Heart left ventricle (tissue), 16 donors: ENCODE results near the gene MLIP. TPM values are rescaled to one million over a fixed set of nuclear protein-coding genes. Genes with fewer than 3 reads are reported as not detected.

Experiments used
- ATAC-seq, 4 donors: fragments of 200-7000 bp; cut with Tn5 transposase; one replicate each; pipeline ENCODE4 v1.9.1; 2020 to 2022; ENCODE audit warnings: moderate library complexity in 4 of 4, mild to moderate bottlenecking in 3 of 4, moderate number of reproducible peaks in 1 of 4
- DNase-seq, 5 donors: peaks; one replicate each; pipeline ENCODE4 v3.0.0-alpha.2; 2020
- H3K27ac ChIP-seq, 12 donors: fragments of 200-600 bp; sonication (generic) in 4 of 12; one replicate each; pipeline versions ENCODE4 v1.5.0 to v1.8.0; 2016 to 2022; ENCODE audit warnings: mild to moderate bottlenecking in 2 of 12
- H3K27me3 ChIP-seq, 9 donors: fragments of 200-600 bp; sonication (generic) in 2 of 9; one replicate each; pipeline versions ENCODE4 v1.5.1 to v1.8.0; 2016 to 2022; ENCODE audit warnings: mild to moderate bottlenecking in 3 of 9
- H3K36me3 ChIP-seq, 9 donors: fragments of 200-600 bp; sonication (generic) in 2 of 9; one replicate each; pipeline versions ENCODE4 v1.5.0 to v1.8.0; 2018 to 2022; ENCODE audit warnings: mild to moderate bottlenecking in 2 of 9
- H3K4me1 ChIP-seq, 12 donors: fragments of 200-600 bp; sonication (generic) in 4 of 12; one replicate each; pipeline versions ENCODE4 v1.5.0 to v1.8.0; 2016 to 2022; ENCODE audit warnings: mild to moderate bottlenecking in 3 of 12
- H3K4me3 ChIP-seq, 12 donors: fragments of 200-600 bp; sonication (generic) in 4 of 12; one replicate each; pipeline versions ENCODE4 v1.5.0 to v1.8.0; 2017 to 2022; ENCODE audit warnings: mild to moderate bottlenecking in 9 of 12, moderate library complexity in 4 of 12
- H3K9me3 ChIP-seq, 12 donors: fragments of 200-600 bp; sonication (generic) in 4 of 12; one replicate each; pipeline versions ENCODE4 v1.5.0 to v1.8.0; 2016 to 2022; ENCODE audit warnings: mild to moderate bottlenecking in 1 of 12
- CTCF ChIP-seq, 12 donors: fragments of 200-600 bp; sonication (generic) in 4 of 12; IDR thresholded peaks; one replicate each; pipeline versions ENCODE4 v1.5.0 to v1.8.0; 2018 to 2022; ENCODE audit warnings: antibody characterized with exemption in 12 of 12, mild to moderate bottlenecking in 5 of 12
- POLR2A ChIP-seq, 2 donors: fragments of 450-650 bp; IDR thresholded peaks; one replicate each; pipeline ENCODE4 v1.6.1; 2017; ENCODE audit warnings: antibody characterized with exemption in 2 of 2, mild to moderate bottlenecking in 2 of 2, moderate library complexity in 2 of 2
- WGBS, 4 donors: extraction: QIAGEN DNeasy Blood & Tissue Kit in 2 of 4; methylation state at CpG; one replicate each; pipeline versions ENCODE4 v1.1.5 to v1.1.7; 2013 to 2018; 5-methylcytosine and 5-hydroxymethylcytosine counted together
- intact Hi-C, 10 donors: fragments of 100-400 bp; cut with DNase I; formaldehyde crosslinking; loops; one replicate each; pipeline versions ENCODE4 v1.11.1 to v1.14.2; 2022
- polyA plus RNA-seq, 2 donors: library from polyadenylated mRNA; stranded (reverse); fragments of 200-250 nt; gene quantifications; one replicate each; pipeline ENCODE4 v1.2.3, GENCODE V29; 2013
- total RNA-seq, 9 donors: library from RNA; depleted of rRNA in 2 of 9; stranded (reverse); fragments of >200 nt in 2 of 9; fragmentation: NEBNext Ultra II Directional in 3 of 9; extraction: Animal tissue kit (Norgen Biotek cat#: 25700) in 3 of 9; gene quantifications; one replicate each; pipeline versions ENCODE4 v1.1.0 to v1.2.4, GENCODE V29; 2016 to 2023
- donor health status: ischemic (EF 13 %, LVEDD 7.1; RV severe dilation, severe dysfunction).
- donor health status: healthy with polysubstance abuse.
- donor health status: DM: no; HTN: yes; CAD: no.
- donor health status: DM: no; HTN: no; CAD: no.
- donor health status: ischemic (EF 25% LVEDD 6.9; RV normal size, moderate dysfunction).
- donor health status: ischemic (EF 25% LVEDD 5.7; RV mildly dilated, moderate dysfunction).
- donor health status: healthy.
- donor health status: DM: yes; HTN: yes; CAD: no.
- donor health status: ischemic (EF 35%, LVEDD 5.7; RV mildly dilated, moderate dysfunction).
- donor health status: nonischemic (EF 11% LVEDD 7.7; RV severe dilation, severe dysfunction).
- donor health status: DM: yes; HTN: yes; CAD: no.
- donor health status: PGD.
- donor health status: ischemic (EF 29% LVEDD 5.4; RV normal size, mild dysfunction).
- donor health status: nonischemic (EF 23%, LVEDD 6.1; RV moderate dilation, normal function).

Gene MLIP
- total and polyA plus RNA-seq, 11 donors, result 130 to 522 (median 360) TPM

- intact Hi-C loops, result loop anchor here in 6 of 10 donors (5.0 to 10.0 kb wide), 2 partner anchors 277 to 280 kb away; no protein-coding TSS in a partner anchor
- Histone ChIP-seq H3K9me3 (no peaks in the 10 kb centered on the region), H3K4me1 (peaks cover 0 to 19% (median 0%) of the 10 kb centered on the region in 12 donors), H3K36me3 (peaks cover 0 to 12% (median 0%) of the 10 kb centered on the region in 9 donors), H3K27me3 (no peaks in the 10 kb centered on the region), H3K27ac (peak overlapping the region in 1 of 12 donors; percentile 15), H3K4me3 (no peak overlapping the region)
- WGBS, 4 donors, result 92 to 94% (median 93%) methylated on average over 4 of the region's 4 CpGs
- ATAC-seq (no peak), DNase-seq (no peak)
- TF ChIP-seq CTCF (IDR thresholded peaks at IDR 0.05) (no peak), POLR2A (IDR thresholded peaks at IDR 0.05) (no peak)
Measured at GRCh38 chr6:54264581-54265272, 153.5 kb downstream of the MLIP start.

- 46 to 52% (median 49%) methylated on average over 5 of the region's 5 CpGs for WGBS, 4 donors
- no peak for DNase-seq
- peak; percentile 24 to 62 (median 52) for ATAC-seq
- Histone ChIP-seq H3K4me1 (peaks cover 0 to 19% (median 0%) of the 10 kb centered on the region in 12 donors), H3K4me3 (no peak overlapping the region), H3K27me3 (no peaks in the 10 kb centered on the region), H3K9me3 (no peaks in the 10 kb centered on the region), H3K27ac (no peak overlapping the region), H3K36me3 (peaks cover 0 to 12% (median 0%) of the 10 kb centered on the region in 9 donors)
- intact Hi-C loops, result loop anchor here in 5 of 10 donors (10.0 kb wide), 1 partner anchor 282 kb away; no protein-coding TSS in a partner anchor
- TF ChIP-seq POLR2A (IDR thresholded peaks at IDR 0.05) (no peak), CTCF (IDR thresholded peaks at IDR 0.05) (peak in 1 of 12 donors; percentile 5)
Measured at GRCh38 chr6:54266400-54266923, 155.2 kb downstream of the MLIP start.

- ATAC-seq (peak in 1 of 4 donors; percentile 11), DNase-seq (no peak)
- H3K36me3 ChIP-seq, result peaks cover 0 to 8% (median 0%) of the 10 kb centered on the region in 9 donors
- H3K9me3 ChIP-seq, result no peaks in the 10 kb centered on the region
- H3K4me1 ChIP-seq, result peaks cover 0 to 13% (median 0%) of the 10 kb centered on the region in 12 donors
- WGBS, 4 donors, result 49 to 63% (median 61%) methylated on average over 2 of the region's 2 CpGs
- no peak overlapping the region for H3K27ac ChIP-seq
- H3K27me3 ChIP-seq, result no peaks in the 10 kb centered on the region
- intact Hi-C loops, result loop anchor here in 6 of 10 donors (2.0 to 10.0 kb wide), 2 partner anchors 281 to 283 kb away; no protein-coding TSS in a partner anchor
- no peak overlapping the region for H3K4me3 ChIP-seq
- no peak for TF ChIP-seq POLR2A (IDR thresholded peaks at IDR 0.05)
- TF ChIP-seq CTCF (IDR thresholded peaks at IDR 0.05), result peak in 8 of 12 donors; percentile 19 to 50 (median 38)
Measured at GRCh38 chr6:54267798-54268197, 156.6 kb downstream of the MLIP start.

- ATAC-seq (peak in 3 of 4 donors; percentile 27 to 65 (median 47)), DNase-seq (no peak)
- Histone ChIP-seq H3K9me3 (no peaks in the 10 kb centered on the region), H3K27me3 (no peaks in the 10 kb centered on the region), H3K4me3 (no peak overlapping the region), H3K4me1 (peaks cover 0 to 7% (median 0%) of the 10 kb centered on the region in 12 donors), H3K36me3 (no peaks in the 10 kb centered on the region), H3K27ac (no peak overlapping the region)
- 71 to 75% (median 74%) methylated on average over 6 of the region's 6 CpGs for WGBS, 4 donors
- no peak for TF ChIP-seq POLR2A (IDR thresholded peaks at IDR 0.05)
- no peak for TF ChIP-seq CTCF (IDR thresholded peaks at IDR 0.05)
- intact Hi-C loops, result no loop called here
Measured at GRCh38 chr6:54273214-54273820, 162.1 kb downstream of the MLIP start.
